Measurements from ENCODE around the gene UBASH3A.

DNA sequence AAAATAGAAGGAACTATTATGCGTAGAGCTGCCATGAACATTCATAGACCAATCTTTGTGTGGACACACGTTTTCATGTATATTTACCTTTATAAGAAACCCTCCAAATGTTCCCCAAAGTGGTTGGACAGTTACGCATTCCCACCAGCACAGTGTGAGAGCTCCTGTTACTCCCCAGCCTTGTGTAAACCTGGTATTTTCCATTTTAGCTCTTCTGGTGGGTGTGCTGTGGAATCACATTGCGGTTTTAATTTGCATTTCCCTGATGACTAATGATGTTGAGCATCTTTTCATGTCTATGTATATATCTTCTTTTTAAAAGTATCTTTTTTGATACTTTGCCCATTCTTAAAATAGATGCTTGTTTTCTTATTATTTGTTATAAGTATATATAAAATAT, 3.2 kb upstream of the UBASH3A start:
- TF ChIP-seq, protein P1, sequence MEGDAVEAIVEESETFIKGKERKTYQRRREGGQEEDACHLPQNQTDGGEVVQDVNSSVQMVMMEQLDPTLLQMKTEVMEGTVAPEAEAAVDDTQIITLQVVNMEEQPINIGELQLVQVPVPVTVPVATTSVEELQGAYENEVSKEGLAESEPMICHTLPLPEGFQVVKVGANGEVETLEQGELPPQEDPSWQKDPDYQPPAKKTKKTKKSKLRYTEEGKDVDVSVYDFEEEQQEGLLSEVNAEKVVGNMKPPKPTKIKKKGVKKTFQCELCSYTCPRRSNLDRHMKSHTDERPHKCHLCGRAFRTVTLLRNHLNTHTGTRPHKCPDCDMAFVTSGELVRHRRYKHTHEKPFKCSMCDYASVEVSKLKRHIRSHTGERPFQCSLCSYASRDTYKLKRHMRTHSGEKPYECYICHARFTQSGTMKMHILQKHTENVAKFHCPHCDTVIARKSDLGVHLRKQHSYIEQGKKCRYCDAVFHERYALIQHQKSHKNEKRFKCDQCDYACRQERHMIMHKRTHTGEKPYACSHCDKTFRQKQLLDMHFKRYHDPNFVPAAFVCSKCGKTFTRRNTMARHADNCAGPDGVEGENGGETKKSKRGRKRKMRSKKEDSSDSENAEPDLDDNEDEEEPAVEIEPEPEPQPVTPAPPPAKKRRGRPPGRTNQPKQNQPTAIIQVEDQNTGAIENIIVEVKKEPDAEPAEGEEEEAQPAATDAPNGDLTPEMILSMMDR (IDR thresholded peaks at IDR 0.05 in 4 of 5, conservative IDR thresholded peaks at IDR 0.05 in 1 of 5) = no peak
- TF ChIP-seq POLR2A (IDR thresholded peaks at IDR 0.05) = no peak

All from gastrocnemius medialis (tissue), 4 donors.